ENCODE measurements around the gene GRIK3. TPM values are rescaled to one million over a fixed set of nuclear protein-coding genes. Genes with fewer than 3 reads are reported as not detected.

Gene GRIK3
- total RNA-seq, 1 donor from 2014 or later, result 2.3 TPM

DNA sequence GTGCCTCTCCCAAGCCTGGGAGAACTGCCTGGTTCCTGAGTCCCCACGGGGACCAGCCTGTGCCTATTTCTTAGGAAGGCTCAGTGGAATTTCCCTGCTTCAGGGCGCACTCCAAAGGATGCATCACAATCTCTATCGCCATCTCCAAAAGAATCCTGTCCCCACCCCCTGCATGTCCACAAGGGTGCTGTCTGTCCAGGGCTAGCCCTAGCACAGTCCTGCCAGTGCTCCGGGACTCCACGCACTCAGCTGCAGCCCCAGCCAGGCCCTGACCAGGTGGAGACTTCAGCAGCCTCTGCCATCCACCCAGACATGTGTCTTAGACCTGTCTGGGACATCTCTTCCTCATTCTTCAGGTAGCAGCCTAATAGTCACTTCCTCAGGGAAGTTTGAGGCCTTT is 199.7 kb downstream of the GRIK3 start:
- Mint-ChIP-seq H3K36me3 (no peaks in the 10 kb centered on the region), H3K4me1 (ENCODE audit: unreplicated experiment) (peaks cover 21% of the 10 kb centered on the region), H3K27ac (no peak overlapping the region), H3K4me3 (no peak overlapping the region), H3K9me3 (no peaks in the 10 kb centered on the region), H3K27me3 (peaks cover 34% of the 10 kb centered on the region)
- TF ChIP-seq, protein P1, sequence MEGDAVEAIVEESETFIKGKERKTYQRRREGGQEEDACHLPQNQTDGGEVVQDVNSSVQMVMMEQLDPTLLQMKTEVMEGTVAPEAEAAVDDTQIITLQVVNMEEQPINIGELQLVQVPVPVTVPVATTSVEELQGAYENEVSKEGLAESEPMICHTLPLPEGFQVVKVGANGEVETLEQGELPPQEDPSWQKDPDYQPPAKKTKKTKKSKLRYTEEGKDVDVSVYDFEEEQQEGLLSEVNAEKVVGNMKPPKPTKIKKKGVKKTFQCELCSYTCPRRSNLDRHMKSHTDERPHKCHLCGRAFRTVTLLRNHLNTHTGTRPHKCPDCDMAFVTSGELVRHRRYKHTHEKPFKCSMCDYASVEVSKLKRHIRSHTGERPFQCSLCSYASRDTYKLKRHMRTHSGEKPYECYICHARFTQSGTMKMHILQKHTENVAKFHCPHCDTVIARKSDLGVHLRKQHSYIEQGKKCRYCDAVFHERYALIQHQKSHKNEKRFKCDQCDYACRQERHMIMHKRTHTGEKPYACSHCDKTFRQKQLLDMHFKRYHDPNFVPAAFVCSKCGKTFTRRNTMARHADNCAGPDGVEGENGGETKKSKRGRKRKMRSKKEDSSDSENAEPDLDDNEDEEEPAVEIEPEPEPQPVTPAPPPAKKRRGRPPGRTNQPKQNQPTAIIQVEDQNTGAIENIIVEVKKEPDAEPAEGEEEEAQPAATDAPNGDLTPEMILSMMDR (conservative IDR thresholded peaks at IDR 0.05), result no peak
- DNase-seq (ENCODE audit: extremely low spot score, unreplicated experiment), result no peak

DNA sequence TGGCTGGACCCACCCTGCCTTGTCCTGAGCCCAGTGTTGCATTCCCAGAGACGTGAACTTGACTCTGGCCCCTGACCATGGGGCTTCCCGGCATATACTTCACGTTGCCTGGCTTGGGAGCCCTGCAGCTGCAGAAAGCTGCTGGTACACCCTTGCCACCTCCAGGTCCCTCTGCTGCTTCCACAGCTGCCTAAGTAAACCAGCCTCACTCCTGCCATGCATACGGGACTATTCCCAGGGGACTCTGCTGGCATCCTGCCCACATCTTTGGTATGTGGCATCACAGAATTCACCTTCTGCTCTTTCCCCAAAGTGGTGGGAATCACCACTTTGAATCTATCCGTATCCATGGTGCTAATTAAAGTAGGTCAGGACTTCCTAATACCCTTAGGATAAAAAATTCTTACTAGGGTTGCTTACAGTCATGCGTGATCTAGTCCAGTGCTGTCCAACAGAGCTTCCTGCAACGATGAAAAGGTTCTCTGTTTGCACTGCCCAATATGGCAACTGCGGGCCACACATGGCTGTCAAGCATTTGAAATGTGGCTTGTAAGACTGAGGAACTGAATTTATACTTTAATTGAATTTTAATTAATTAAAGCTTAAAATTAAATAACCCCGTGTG is 203.0 kb downstream of the GRIK3 start:
- H3K4me3 Mint-ChIP-seq, result no peak overlapping the region
- H3K36me3 Mint-ChIP-seq, result no peaks in the 10 kb centered on the region
- no peak overlapping the region for H3K27ac Mint-ChIP-seq
- no peak for DNase-seq (ENCODE audit: extremely low spot score, unreplicated experiment)
- TF ChIP-seq, protein P1 (conservative IDR thresholded peaks at IDR 0.05), result no peak
- peaks cover 35% of the 10 kb centered on the region for H3K27me3 Mint-ChIP-seq
- H3K4me1 Mint-ChIP-seq (ENCODE audit: unreplicated experiment), result peaks cover 8% of the 10 kb centered on the region
- no peaks in the 10 kb centered on the region for H3K9me3 Mint-ChIP-seq

DNA sequence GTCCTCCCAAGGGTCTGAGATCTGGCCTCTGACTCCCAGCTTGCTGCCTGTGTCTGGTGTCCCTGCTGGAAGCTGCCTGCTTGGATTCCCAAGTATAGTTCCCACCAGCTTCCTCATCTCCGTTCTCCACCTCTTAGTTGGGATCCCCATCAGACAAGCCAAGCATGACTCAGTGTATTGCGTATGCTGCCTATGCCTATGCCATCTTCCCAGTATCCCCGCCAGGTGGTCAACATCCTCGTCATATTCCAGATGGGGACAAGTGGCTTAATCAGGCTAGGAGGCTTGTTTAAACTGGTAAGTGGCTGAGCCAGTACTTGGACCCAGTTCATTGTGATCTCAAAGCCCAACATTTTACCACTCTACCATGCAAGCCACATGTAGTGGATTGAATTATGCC is 204.4 kb downstream of the GRIK3 start:
- TF ChIP-seq, protein P1 (conservative IDR thresholded peaks at IDR 0.05), result no peak
- peaks cover 9% of the 10 kb centered on the region for H3K4me1 Mint-ChIP-seq (ENCODE audit: unreplicated experiment)
- peaks cover 30% of the 10 kb centered on the region for H3K27me3 Mint-ChIP-seq
- no peaks in the 10 kb centered on the region for H3K36me3 Mint-ChIP-seq
- no peaks in the 10 kb centered on the region for H3K9me3 Mint-ChIP-seq
- DNase-seq (ENCODE audit: extremely low spot score, unreplicated experiment), result no peak
- H3K4me3 Mint-ChIP-seq, result no peak overlapping the region
- no peak overlapping the region for H3K27ac Mint-ChIP-seq

DNA sequence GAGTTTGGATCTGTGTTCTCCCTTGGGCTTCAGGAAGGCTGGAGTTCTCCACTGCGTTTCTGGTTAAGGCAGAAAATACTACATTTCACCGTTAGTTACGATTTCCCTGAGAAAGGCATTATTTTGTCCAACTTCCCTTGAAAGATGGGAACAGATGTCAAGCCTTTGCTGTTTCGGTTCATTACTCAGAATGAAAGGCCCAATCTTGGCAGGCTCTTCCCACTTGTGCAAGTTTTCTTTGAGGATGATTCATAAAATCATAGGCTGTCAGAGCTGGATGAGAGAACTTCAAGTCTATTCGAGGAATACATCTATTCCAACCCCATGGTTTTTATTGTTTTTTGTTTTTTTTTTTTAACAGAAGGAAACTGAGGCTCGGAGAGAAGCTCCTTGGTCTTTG is 205.2 kb downstream of the GRIK3 start:
- H3K4me3 Mint-ChIP-seq, result no peak overlapping the region
- TF ChIP-seq, protein P1 (conservative IDR thresholded peaks at IDR 0.05), result no peak
- no peak for DNase-seq (ENCODE audit: extremely low spot score, unreplicated experiment)
- no peaks in the 10 kb centered on the region for H3K36me3 Mint-ChIP-seq
- no peak overlapping the region for H3K27ac Mint-ChIP-seq
- H3K4me1 Mint-ChIP-seq (ENCODE audit: unreplicated experiment), result peaks cover 18% of the 10 kb centered on the region
- H3K9me3 Mint-ChIP-seq, result no peaks in the 10 kb centered on the region
- peaks cover 33% of the 10 kb centered on the region for H3K27me3 Mint-ChIP-seq

DNA sequence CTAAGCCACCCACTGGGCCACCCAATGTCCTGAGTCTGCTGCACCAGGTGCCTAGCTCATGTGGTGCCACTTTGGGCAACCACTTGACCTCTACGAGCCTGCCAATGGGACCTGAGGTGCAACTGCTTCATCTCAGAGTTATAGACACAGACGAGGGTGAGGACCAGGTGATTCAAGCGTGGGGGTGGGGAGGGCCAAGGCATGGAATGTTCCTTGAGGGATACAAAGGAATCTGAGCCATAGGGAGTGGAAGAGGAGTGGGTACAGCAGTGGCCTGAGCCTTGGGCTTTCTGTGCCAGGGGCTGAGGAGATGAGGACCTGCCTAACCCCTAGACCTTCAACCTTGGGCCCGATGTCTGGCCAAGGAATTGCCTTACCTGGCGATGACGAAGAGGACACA is 209.1 kb downstream of the GRIK3 start:
- peaks cover 45% of the 10 kb centered on the region for H3K27me3 Mint-ChIP-seq
- H3K4me1 Mint-ChIP-seq (ENCODE audit: unreplicated experiment), result peaks cover 23% of the 10 kb centered on the region
- no peak overlapping the region for H3K4me3 Mint-ChIP-seq
- no peaks in the 10 kb centered on the region for H3K36me3 Mint-ChIP-seq
- DNase-seq (ENCODE audit: extremely low spot score, unreplicated experiment), result no peak
- H3K9me3 Mint-ChIP-seq, result no peaks in the 10 kb centered on the region
- no peak overlapping the region for H3K27ac Mint-ChIP-seq
- TF ChIP-seq, protein P1 (conservative IDR thresholded peaks at IDR 0.05), result no peak

Measured in type B pancreatic cell (in vitro differentiated cells).